Trophoblast cell (in vitro differentiated cells and primary cell): Measurements from ENCODE around the gene HMCN2.

Experiments used
- DNase-seq, 2 donors: peaks; one replicate each; pipeline ENCODE4 v3.0.0-alpha.2; 2016
- H2AFZ ChIP-seq: 2 replicates; pipeline ENCODE4 v1.6.1; 2013; ENCODE audit warnings: low read length, moderate library complexity, mild to moderate bottlenecking; ENCODE audit not compliant: insufficient read depth, poor library complexity
- H2AK5ac ChIP-seq: 2 replicates; pipeline ENCODE4 v1.6.1; 2013; ENCODE audit warnings: mild to moderate bottlenecking, low read length
- H2BK120ac ChIP-seq: 2 replicates; pipeline ENCODE4 v1.6.1; 2013; ENCODE audit warnings: low read length, mild to moderate bottlenecking, moderate library complexity; ENCODE audit not compliant: insufficient read depth, poor library complexity
- H2BK12ac ChIP-seq: 2 replicates; pipeline ENCODE4 v1.6.1; 2013; ENCODE audit warnings: mild to moderate bottlenecking, low read length, moderate library complexity
- H2BK5ac ChIP-seq: 2 replicates; pipeline ENCODE4 v1.6.1; 2013; ENCODE audit warnings: low read length, low read depth, moderate library complexity, mild to moderate bottlenecking; ENCODE audit not compliant: poor library complexity
- H3K14ac ChIP-seq: 2 replicates; pipeline ENCODE4 v1.6.1; 2013; ENCODE audit warnings: mild to moderate bottlenecking, low read length
- H3K18ac ChIP-seq: 2 replicates; pipeline ENCODE4 v1.6.1; 2013; ENCODE audit warnings: mild to moderate bottlenecking, low read length
- H3K23ac ChIP-seq: 2 replicates; pipeline ENCODE4 v1.6.1; 2013; ENCODE audit warnings: low read length
- H3K27ac ChIP-seq: 2 replicates; pipeline ENCODE4 v1.5.1; 2013; ENCODE audit warnings: low read depth, mild to moderate bottlenecking, inconsistent platforms, low read length, moderate library complexity
- H3K27me3 ChIP-seq: 2 replicates; pipeline ENCODE4 v1.6.1; 2013; ENCODE audit warnings: inconsistent platforms, mild to moderate bottlenecking, low read length, moderate library complexity; ENCODE audit not compliant: insufficient read depth
- H3K36me3 ChIP-seq, 2 experiments: 1 replicate in 1 of 2; 2 replicates in 1 of 2; pipeline ENCODE4 v1.6.1; 2013; ENCODE audit warnings: low read length in 2 of 2, mild to moderate bottlenecking in 2 of 2, moderate library complexity in 1 of 2; ENCODE audit not compliant: insufficient read depth in 2 of 2, control insufficient read depth in 1 of 2
- H3K4ac ChIP-seq: 2 replicates; pipeline ENCODE4 v1.6.1; 2013; ENCODE audit warnings: low read depth, mild to moderate bottlenecking, low read length, moderate library complexity
- H3K4me1 ChIP-seq, 2 experiments: 1 replicate in 1 of 2; 2 replicates in 1 of 2; pipeline ENCODE4 v1.6.1; 2013; ENCODE audit warnings: low read length in 2 of 2, mild to moderate bottlenecking in 2 of 2, moderate library complexity in 1 of 2; ENCODE audit not compliant: insufficient read depth in 2 of 2, control insufficient read depth in 1 of 2
- H3K4me2 ChIP-seq: 2 replicates; pipeline ENCODE4 v1.6.1; 2013; ENCODE audit warnings: inconsistent platforms, mild to moderate bottlenecking, low read length, moderate library complexity
- H3K4me3 ChIP-seq: 2 replicates; pipeline ENCODE4 v1.5.1; 2013; ENCODE audit warnings: mild to moderate bottlenecking, low read depth, low read length, inconsistent platforms
- H3K79me1 ChIP-seq: one replicate; pipeline ENCODE4 v1.6.1; 2013; ENCODE audit warnings: low read length
- H3K79me2 ChIP-seq: 2 replicates; pipeline ENCODE4 v1.6.1; 2013; ENCODE audit warnings: low read length, mild to moderate bottlenecking; ENCODE audit not compliant: control insufficient read depth, insufficient read depth, poor library complexity
- H3K9ac ChIP-seq: 2 replicates; pipeline ENCODE4 v1.6.1; 2013; ENCODE audit warnings: mild to moderate bottlenecking, low read length
- H3K9me3 ChIP-seq: 2 replicates; pipeline ENCODE4 v1.6.1; 2013; ENCODE audit warnings: low read depth, mild to moderate bottlenecking, control low read depth, inconsistent platforms, low read length; ENCODE audit not compliant: insufficient read depth
- H4K12ac ChIP-seq: 2 replicates; pipeline ENCODE4 v1.6.1; 2013; ENCODE audit warnings: low read depth, mild to moderate bottlenecking, low read length, moderate library complexity
- H4K8ac ChIP-seq: 2 replicates; pipeline ENCODE4 v1.6.1; 2013; ENCODE audit warnings: low read depth, mild to moderate bottlenecking, low read length, moderate library complexity
- H4K91ac ChIP-seq: one replicate; pipeline ENCODE4 v1.6.1; 2013; ENCODE audit warnings: low read depth, mild to moderate bottlenecking, low read length, moderate library complexity
- WGBS: extraction: QIAGEN DNeasy Blood & Tissue Kit; methylation state at CpG from one replicate; pipeline ENCODE4 v1.1.7; 2013; ENCODE audit warnings: missing lambda C conversion rate; ENCODE audit not compliant: insufficient read length, insufficient coverage; ENCODE audit errors: extremely low coverage; 5-methylcytosine and 5-hydroxymethylcytosine counted together

The HMCN2 gene

DNA sequence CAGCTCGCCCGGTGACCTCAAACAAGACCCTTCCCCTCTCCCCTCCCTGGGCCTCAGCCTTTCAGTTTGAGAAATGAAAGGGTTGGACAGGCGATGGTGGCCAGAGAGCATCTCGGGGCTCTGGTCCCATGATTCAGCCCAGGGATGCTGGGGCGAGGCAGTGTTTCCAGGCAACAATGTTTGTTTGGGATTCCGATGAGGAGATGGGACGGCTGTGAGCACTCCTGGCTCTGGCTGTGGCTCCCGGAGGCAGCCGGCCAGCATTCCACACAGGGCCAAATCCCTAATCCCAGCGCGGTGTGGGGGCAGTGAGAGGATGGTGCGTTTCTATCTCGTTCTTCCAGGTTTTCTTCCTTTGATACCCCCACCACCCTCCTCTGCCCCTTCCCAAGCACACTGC lies 66.0 kb downstream of the HMCN2 start:
- Histone ChIP-seq H2AK5ac (no peak overlapping the region), H2AFZ (no peak overlapping the region), H3K36me3 (no peaks in the 10 kb centered on the region), H2BK12ac (no peak overlapping the region), H3K9me3 (no peaks in the 10 kb centered on the region), H3K23ac (no peak overlapping the region), H3K4me3 (no peak overlapping the region), H2BK120ac (no peak overlapping the region), H4K12ac (no peak overlapping the region), H3K4me2 (no peak overlapping the region), H3K79me2 (no peaks in the 10 kb centered on the region), H3K14ac (no peak overlapping the region), H3K27me3 (no peaks in the 10 kb centered on the region), H3K18ac (no peak overlapping the region), H4K91ac (no peak overlapping the region), H3K79me1 (peaks cover 18% of the 10 kb centered on the region), H3K9ac (no peak overlapping the region), H2BK5ac (no peak overlapping the region), H3K27ac (peak overlapping the region; percentile 26), H4K8ac (no peak overlapping the region), H3K4ac (no peak overlapping the region), H3K4me1 (peaks cover 46 to 48% of the 10 kb centered on the region in 2 experiments)
- DNase-seq, result peak; percentile 91 to 95
- WGBS, result no CpG with 5 or more reads among the region's 13 CpGs

DNA sequence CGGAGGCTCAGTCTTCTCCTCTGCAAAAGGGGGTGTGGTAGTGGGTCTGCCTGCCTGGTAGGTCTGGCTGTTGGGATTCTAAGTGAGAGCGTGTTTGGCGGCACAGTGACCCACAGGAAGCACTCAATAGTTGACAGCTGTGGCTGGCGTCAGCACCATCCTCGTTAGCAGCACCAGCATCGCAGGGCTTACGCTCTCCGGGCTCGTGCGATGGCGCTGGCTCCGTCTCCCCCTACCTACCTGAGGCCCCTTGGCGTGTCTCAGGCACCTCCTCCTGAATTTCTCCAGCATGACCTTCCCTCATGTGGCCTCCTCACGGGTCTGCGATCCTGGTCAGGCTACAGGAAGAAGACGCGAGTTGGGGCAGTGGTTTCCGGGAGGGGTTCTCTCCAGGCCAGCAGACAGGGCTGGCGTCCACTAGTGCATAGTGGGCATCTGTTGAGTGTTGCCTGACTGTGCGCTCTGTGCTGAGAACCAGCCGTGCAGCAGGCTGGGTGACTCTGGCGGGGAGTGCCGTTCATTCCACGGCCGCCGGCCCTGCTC lies 66.9 kb downstream of the HMCN2 start:
- peaks cover 37 to 39% of the 10 kb centered on the region in 2 experiments for H3K4me1 ChIP-seq

DNA sequence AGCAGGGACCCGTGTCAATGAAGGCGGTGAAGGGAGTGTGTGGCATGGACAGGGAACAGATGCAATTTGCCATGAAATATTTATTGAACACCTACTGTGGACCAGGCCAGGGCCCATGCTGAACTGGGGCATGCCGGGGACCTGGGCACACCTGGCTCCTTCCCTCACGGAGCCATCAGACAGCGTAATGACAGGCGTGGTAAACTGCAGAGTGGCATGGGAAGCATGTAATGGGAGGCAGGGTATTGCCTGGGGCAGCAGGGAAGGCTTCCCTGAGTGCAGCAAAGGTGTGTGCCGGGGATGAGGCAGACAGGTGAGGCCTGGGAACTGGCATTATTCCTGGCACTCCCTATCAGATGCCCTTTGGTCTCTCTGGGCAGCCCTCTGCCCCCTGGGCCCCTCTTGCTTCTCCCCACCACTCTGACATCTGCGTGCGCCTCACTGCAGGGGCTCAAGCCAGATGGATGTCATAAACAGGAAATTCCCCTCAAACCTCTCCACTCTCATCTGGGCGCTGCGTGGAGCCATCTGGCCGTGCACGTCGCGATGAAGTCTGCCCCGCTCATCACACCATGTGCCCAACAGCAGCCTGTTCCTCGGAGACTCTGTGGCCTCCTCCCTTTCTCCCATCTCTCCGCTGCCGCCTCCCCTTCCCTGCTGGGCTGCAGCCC lies 67.6 kb downstream of the HMCN2 start:
- peak; percentile 56 to 82 for DNase-seq
- peaks cover 6% of the 10 kb centered on the region for H3K79me1 ChIP-seq
- H4K12ac ChIP-seq, result no peak overlapping the region
- H3K4ac ChIP-seq, result no peak overlapping the region
- peak overlapping the region; percentile 22 for H4K91ac ChIP-seq
- H3K9me3 ChIP-seq, result no peaks in the 10 kb centered on the region
- no peak overlapping the region for H3K14ac ChIP-seq
- H3K4me1 ChIP-seq, result peaks cover 30 to 32% of the 10 kb centered on the region in 2 experiments
- H3K4me2 ChIP-seq, result no peak overlapping the region
- no peak overlapping the region for H2BK5ac ChIP-seq
- H3K18ac ChIP-seq, result no peak overlapping the region
- H2BK12ac ChIP-seq, result no peak overlapping the region
- no peaks in the 10 kb centered on the region for H3K36me3 ChIP-seq
- H3K79me2 ChIP-seq, result no peaks in the 10 kb centered on the region
- H2AFZ ChIP-seq, result no peak overlapping the region
- H2BK120ac ChIP-seq, result no peak overlapping the region
- no peaks in the 10 kb centered on the region for H3K27me3 ChIP-seq
- H3K23ac ChIP-seq, result no peak overlapping the region
- H4K8ac ChIP-seq, result no peak overlapping the region
- no peak overlapping the region for H2AK5ac ChIP-seq
- no peak overlapping the region for H3K27ac ChIP-seq
- peak overlapping the region; percentile 19 for H3K9ac ChIP-seq
- H3K4me3 ChIP-seq, result no peak overlapping the region
- no CpG with 5 or more reads among the region's 19 CpGs for WGBS

More for the DNA sequence above, 66.9 kb downstream of the HMCN2 start:
- no peaks in the 10 kb centered on the region for H3K79me2 ChIP-seq
- peak overlapping the region; percentile 26 for H3K27ac ChIP-seq
- H3K27me3 ChIP-seq, result no peaks in the 10 kb centered on the region
- H3K4me2 ChIP-seq, result no peak overlapping the region
- peaks cover 10% of the 10 kb centered on the region for H3K79me1 ChIP-seq
- H3K14ac ChIP-seq, result no peak overlapping the region
- WGBS, result no CpG with 5 or more reads among the region's 26 CpGs
- no peaks in the 10 kb centered on the region for H3K9me3 ChIP-seq
- H3K36me3 ChIP-seq, result no peaks in the 10 kb centered on the region
- no peak overlapping the region for H3K9ac ChIP-seq
- H3K4ac ChIP-seq, result no peak overlapping the region
- H2AFZ ChIP-seq, result no peak overlapping the region
- H4K8ac ChIP-seq, result no peak overlapping the region
- no peak overlapping the region for H3K18ac ChIP-seq
- no peak overlapping the region for H3K23ac ChIP-seq
- no peak overlapping the region for H2BK5ac ChIP-seq
- H4K12ac ChIP-seq, result no peak overlapping the region
- peak overlapping the region; percentile 22 for H4K91ac ChIP-seq
- no peak overlapping the region for H2AK5ac ChIP-seq
- H2BK12ac ChIP-seq, result peak overlapping the region; percentile 26
- H2BK120ac ChIP-seq, result no peak overlapping the region
- DNase-seq, result peak; percentile 55 to 67
- H3K4me3 ChIP-seq, result no peak overlapping the region

DNA sequence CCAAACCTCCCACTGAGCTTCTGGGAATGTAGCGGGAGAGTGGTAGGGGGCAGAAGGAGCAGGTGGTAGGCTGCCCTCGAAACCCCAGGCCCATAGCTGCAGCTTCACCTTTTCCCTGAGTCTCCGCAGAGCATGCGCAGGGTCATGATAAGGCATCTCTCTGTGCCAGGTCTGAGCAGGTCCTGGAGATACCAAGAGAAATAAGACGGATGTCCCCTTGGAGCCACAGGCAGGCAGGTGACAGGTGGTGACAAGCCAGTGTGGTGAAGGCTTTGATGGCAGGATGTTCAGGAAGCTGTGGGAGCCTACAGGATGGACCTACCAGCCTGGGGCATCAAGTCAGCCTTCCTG lies 68.1 kb downstream of the HMCN2 start:
- no peak overlapping the region for H2AK5ac ChIP-seq
- no peak overlapping the region for H2BK5ac ChIP-seq
- H2BK12ac ChIP-seq, result no peak overlapping the region
- no peak overlapping the region for H3K4me3 ChIP-seq
- no peaks in the 10 kb centered on the region for H3K36me3 ChIP-seq
- H4K91ac ChIP-seq, result no peak overlapping the region
- DNase-seq, result no peak
- H3K9ac ChIP-seq, result no peak overlapping the region
- H3K4me2 ChIP-seq, result no peak overlapping the region
- no peak overlapping the region for H3K4ac ChIP-seq
- no peak overlapping the region for H3K23ac ChIP-seq
- no CpG with 5 or more reads among the region's 5 CpGs for WGBS
- H2BK120ac ChIP-seq, result no peak overlapping the region
- peaks cover 4% of the 10 kb centered on the region for H3K79me1 ChIP-seq
- peaks cover 27% of the 10 kb centered on the region in 2 experiments for H3K4me1 ChIP-seq
- no peak overlapping the region for H3K27ac ChIP-seq
- H3K27me3 ChIP-seq, result no peaks in the 10 kb centered on the region
- no peak overlapping the region for H3K14ac ChIP-seq
- H3K18ac ChIP-seq, result no peak overlapping the region
- H3K79me2 ChIP-seq, result no peaks in the 10 kb centered on the region
- H3K9me3 ChIP-seq, result no peaks in the 10 kb centered on the region
- no peak overlapping the region for H4K12ac ChIP-seq
- H4K8ac ChIP-seq, result no peak overlapping the region
- no peak overlapping the region for H2AFZ ChIP-seq
